Endothelial cell of umbilical vein (primary cell): Measurements from ENCODE around the gene AIG1. TPM values are rescaled to one million over a fixed set of nuclear protein-coding genes. Genes with fewer than 3 reads are reported as not detected.

ENCODE experiments used
- BruUV-seq: library from RNA; stranded (reverse); fragments of 400-500 nt; replicated peaks from 2 replicates; lab custom pipeline; 2021; lab: Mats Ljungman, UMichigan
- CTCF ChIA-PET: fragments of 300-600, 350-600 bp; sonication (Branson Sonifier 250); formaldehyde crosslinking; loops from one replicate; lab custom pipeline; 2021; ENCODE audit warnings: antibody characterized with exemption, inconsistent platforms; lab: Charles Lee
- POLR2A ChIA-PET: fragments of 300-600, 350-600 bp; sonication (Branson Sonifier 250); formaldehyde crosslinking; loops from one replicate; lab custom pipeline; 2021; ENCODE audit warnings: antibody characterized with exemption, inconsistent platforms; lab: Charles Lee
- DNase-seq: peaks from one replicate; pipeline ENCODE4 v3.0.0-alpha.2; 2011; ENCODE audit warnings: low read depth, low spot score
- FAIRE-seq: peaks from 2 replicates; lab custom pipeline; 2011; peaks lifted over from hg19 to GRCh38; lab: Jason Lieb, UNC
- H2AFZ ChIP-seq: 2 replicates; pipeline ENCODE4 v1.6.0; 2012; ENCODE audit warnings: low read depth, low read length, control low read depth, inconsistent platforms
- H3K27ac ChIP-seq: 2 replicates; pipeline ENCODE4 v1.5.1; 2011; ENCODE audit warnings: low read depth, mild to moderate bottlenecking, control low read depth, low read length, moderate library complexity; ENCODE audit not compliant: insufficient read depth
- H3K27me3 ChIP-seq, 2 experiments: 2 replicates each; pipeline versions ENCODE4 v1.6.0 to v1.6.1; 2011; ENCODE audit warnings: low read length in 2 of 2, mixed read lengths in 1 of 2; ENCODE audit not compliant: control insufficient read depth in 2 of 2, insufficient read depth in 2 of 2
- H3K36me3 ChIP-seq, 2 experiments: 2 replicates in 1 of 2; 3 replicates in 1 of 2; pipeline ENCODE4 v1.5.1; 2011; ENCODE audit warnings: low read length in 2 of 2, mild to moderate bottlenecking in 1 of 2, moderate library complexity in 1 of 2; ENCODE audit not compliant: control insufficient read depth in 2 of 2, insufficient read depth in 2 of 2; ENCODE audit errors: extremely low read depth in 1 of 2
- H3K4me1 ChIP-seq: 3 replicates; pipeline ENCODE4 v1.5.1; 2011; ENCODE audit warnings: mild to moderate bottlenecking, low read length; ENCODE audit not compliant: control insufficient read depth, insufficient read depth; ENCODE audit errors: extremely low read depth
- H3K4me2 ChIP-seq: 2 replicates; pipeline ENCODE4 v1.6.1; 2011; ENCODE audit warnings: low read length, control low read depth, mixed read lengths; ENCODE audit not compliant: insufficient read depth
- H3K4me3 ChIP-seq, 3 experiments: fragments of 200-600 bp in 1 of 3; sonication (generic), shearing (Covaris generic) in 1 of 3; replicated peaks in 1 of 3; 2 replicates each; pipeline ENCODE4 v1.5.1; 2011 to 2016; ENCODE audit warnings: control low read depth in 3 of 3, low read length in 3 of 3, mild to moderate bottlenecking in 2 of 3, inconsistent platforms in 1 of 3, low read depth in 1 of 3, moderate library complexity in 1 of 3; ENCODE audit not compliant: insufficient read depth in 1 of 3
- H3K79me2 ChIP-seq: 2 replicates; pipeline ENCODE4 v1.6.0; 2012; ENCODE audit warnings: low read length, inconsistent platforms; ENCODE audit not compliant: control insufficient read depth, insufficient read depth
- H3K9ac ChIP-seq: replicated peaks from 2 replicates; pipeline ENCODE3; 2011; ENCODE audit warnings: low read length, control low read depth; ENCODE audit not compliant: insufficient read depth; ENCODE audit errors: extremely low read depth
- H3K9me1 ChIP-seq: replicated peaks from 3 replicates; pipeline ENCODE4 v1.6.0; 2011; ENCODE audit warnings: mild to moderate bottlenecking, low read length; ENCODE audit not compliant: control insufficient read depth, insufficient read depth; ENCODE audit errors: extremely low read depth
- H3K9me3 ChIP-seq: replicated peaks from 2 replicates; pipeline ENCODE4 v1.5.1; 2012; ENCODE audit warnings: low read length, inconsistent platforms; ENCODE audit not compliant: control insufficient read depth, insufficient read depth
- H4K20me1 ChIP-seq: replicated peaks from 2 replicates; pipeline ENCODE3; 2011; ENCODE audit warnings: mild to moderate bottlenecking, low read length; ENCODE audit not compliant: control insufficient read depth, insufficient read depth; ENCODE audit errors: extremely low read depth
- GATA2 ChIP-seq: IDR thresholded peaks from 2 replicates; pipeline ENCODE4 v1.7.0; 2011; ENCODE audit warnings: low read depth, mild to moderate bottlenecking, moderate library complexity, mixed read lengths, low read length; ENCODE audit not compliant: insufficient read length, insufficient read depth
- JUN ChIP-seq: IDR thresholded peaks from 2 replicates; pipeline ENCODE4 v1.6.1; 2011; ENCODE audit warnings: borderline replicate concordance, low read depth; ENCODE audit not compliant: insufficient read length, insufficient read depth
- MYC ChIP-seq: IDR thresholded peaks from one replicate; pipeline ENCODE4 v1.6.1; 2011; ENCODE audit warnings: mild to moderate bottlenecking, low read depth, low read length
- POLR2A ChIP-seq: IDR thresholded peaks from 2 replicates; pipeline ENCODE4 v1.6.1; 2012; ENCODE audit warnings: low read depth, mild to moderate bottlenecking, control low read depth, low read length
- POLR2AphosphoS5 ChIP-seq: IDR thresholded peaks from 2 replicates; pipeline ENCODE4 v1.6.1; 2012; ENCODE audit warnings: low read depth, mild to moderate bottlenecking, control low read depth, low read length, moderate library complexity; ENCODE audit not compliant: insufficient read depth
- dilution Hi-C: fragments of 300-500 bp; cut with MboI; formaldehyde crosslinking; loops from one replicate; pipeline ENCODE4 v1.15.0; 2019; ENCODE audit warnings: low sequenced_read_pairs; ENCODE audit not compliant: extremely low pct_ligation_motif_present
- intact Hi-C: fragments of 100-400 bp; cut with micrococcal nuclease; formaldehyde crosslinking; loops from one replicate; pipeline ENCODE4 v1.10.0; 2022
- polyA plus RNA-seq, 4 experiments: library from polyadenylated mRNA; depleted of rRNA in 3 of 4; stranded (reverse) in 3 of 4; unstranded in 1 of 4; fragments of >200 nt; gene quantifications; 2 replicates each; pipeline versions ENCODE4 v1.2.1 to v1.2.3, GENCODE V29; 2011 to 2012; ENCODE audit warnings: missing spikeins in 1 of 4
- total RNA-seq: library from RNA; stranded (reverse); gene quantifications from 2 replicates; pipeline ENCODE4 v1.2.3, GENCODE V29; 2021

The AIG1 gene
- total and polyA plus RNA-seq, 2 donors (not counting 3 experiments of a cell fraction or from before 2014, with no cell fraction given) = 17.7 to 22.7 TPM

DNA sequence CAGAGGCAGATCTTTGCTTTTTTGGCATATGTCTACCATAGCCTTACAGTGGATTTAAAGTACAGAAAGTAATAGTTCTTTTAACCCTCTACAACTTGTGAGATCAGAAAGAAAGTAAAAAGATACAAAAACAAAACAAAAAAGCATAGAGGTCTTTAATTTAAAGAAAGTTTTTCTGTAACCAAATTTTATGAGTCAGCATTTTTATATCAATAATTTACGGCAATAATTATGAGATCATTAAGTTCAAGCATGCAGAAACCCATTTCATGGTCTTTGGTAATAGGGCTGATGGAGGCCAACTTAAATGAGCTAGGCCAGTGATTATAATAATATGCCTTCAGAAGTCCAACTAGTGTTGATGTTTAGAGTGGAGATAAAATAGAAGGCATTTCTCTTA is 145.9 kb downstream of the AIG1 start:
- CTCF ChIA-PET = interaction anchor here (0.9 kb wide), 1 partner anchor 26 kb away, joined by 3 read pairs; no protein-coding TSS in a partner anchor
- intact Hi-C loops = no loop called here
- Histone ChIP-seq H4K20me1 (no peaks in the 10 kb centered on the region), H3K36me3 (no peaks in the 10 kb centered on the region), H3K4me2 (no peak overlapping the region), H3K4me3 (no peak overlapping the region), H3K79me2 (no peaks in the 10 kb centered on the region), H3K27me3 (no peaks in the 10 kb centered on the region), H3K9me1 (no peaks in the 10 kb centered on the region), H3K9me3 (no peaks in the 10 kb centered on the region), H3K4me1 (no peaks in the 10 kb centered on the region), H2AFZ (no peak overlapping the region), H3K27ac (no peak overlapping the region), H3K9ac (no peak overlapping the region)
- POLR2A ChIA-PET = no interaction called here
- dilution Hi-C loops = no loop called here
- BruUV-seq = no TSS peak
- no peak for FAIRE-seq
- TF ChIP-seq JUN = no peak
- DNase-seq = no peak

DNA sequence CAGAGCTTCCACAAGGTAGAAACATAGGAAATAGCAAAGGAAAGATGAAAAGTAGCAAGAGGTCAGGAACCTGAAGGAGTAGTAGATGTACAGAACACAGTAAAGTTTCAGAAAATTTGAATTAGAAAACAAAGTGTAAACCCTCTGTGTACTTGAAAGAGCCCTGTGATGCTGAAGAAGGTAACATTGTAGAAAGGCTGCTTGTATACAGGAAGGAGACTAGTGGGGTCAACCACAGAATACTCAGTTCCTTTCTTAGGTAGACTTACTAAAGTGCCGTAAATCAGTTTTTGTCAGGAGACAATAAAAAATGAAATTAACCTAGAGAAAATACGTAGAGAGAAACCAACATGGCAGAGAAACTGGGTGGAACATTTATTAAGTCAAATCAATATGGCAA is 149.7 kb downstream of the AIG1 start:
- Histone ChIP-seq H3K27ac (no peak overlapping the region), H3K36me3 (no peaks in the 10 kb centered on the region), H3K9me3 (no peaks in the 10 kb centered on the region), H2AFZ (no peak overlapping the region), H3K79me2 (no peaks in the 10 kb centered on the region), H3K9me1 (no peaks in the 10 kb centered on the region), H4K20me1 (no peaks in the 10 kb centered on the region), H3K4me3 (no peak overlapping the region), H3K4me2 (no peak overlapping the region), H3K27me3 (no peaks in the 10 kb centered on the region), H3K4me1 (no peaks in the 10 kb centered on the region), H3K9ac (no peak overlapping the region)
- DNase-seq (no peak), FAIRE-seq (no peak)
- ChIA-PET CTCF (no interaction called here), POLR2A (no interaction called here)
- TF ChIP-seq GATA2 (no peak), MYC (no peak), POLR2A (no peak), POLR2AphosphoS5 (no peak)
- dilution Hi-C loops = no loop called here
- intact Hi-C loops = no loop called here
- BruUV-seq = no TSS peak
